ENCODE measurements around the gene CD93.

DNA sequence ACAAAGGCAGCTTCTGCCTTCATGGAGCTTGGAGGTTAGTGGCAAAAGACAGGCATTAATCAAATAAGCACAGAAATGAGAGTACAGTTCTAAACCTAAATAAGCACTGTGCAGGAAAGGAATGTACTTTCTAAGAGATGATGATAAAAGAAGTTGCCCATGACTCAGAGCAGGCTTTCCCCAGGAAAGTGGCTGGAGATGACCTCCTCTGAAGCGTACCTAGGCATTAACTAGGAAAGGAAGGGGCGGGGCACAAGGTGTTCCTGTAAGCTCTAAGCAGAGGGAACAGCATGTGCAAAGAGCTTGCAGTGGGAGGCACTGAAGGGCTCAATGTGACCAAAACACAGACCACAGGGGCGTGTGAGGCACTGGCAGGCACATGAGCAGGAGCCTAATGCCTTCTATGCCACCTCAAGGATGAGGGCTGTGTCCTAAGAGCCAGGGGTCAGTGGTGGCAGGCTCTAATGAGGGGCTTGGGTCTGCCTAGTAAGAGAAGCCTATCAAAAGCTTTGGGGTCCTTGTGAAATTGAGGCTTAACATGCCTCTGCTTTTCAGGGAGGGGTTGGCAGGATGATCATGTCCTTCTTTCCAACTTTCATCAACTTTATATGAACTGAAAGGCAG lies 46.1 kb downstream of the CD93 start:
- TF ChIP-seq, protein P1, sequence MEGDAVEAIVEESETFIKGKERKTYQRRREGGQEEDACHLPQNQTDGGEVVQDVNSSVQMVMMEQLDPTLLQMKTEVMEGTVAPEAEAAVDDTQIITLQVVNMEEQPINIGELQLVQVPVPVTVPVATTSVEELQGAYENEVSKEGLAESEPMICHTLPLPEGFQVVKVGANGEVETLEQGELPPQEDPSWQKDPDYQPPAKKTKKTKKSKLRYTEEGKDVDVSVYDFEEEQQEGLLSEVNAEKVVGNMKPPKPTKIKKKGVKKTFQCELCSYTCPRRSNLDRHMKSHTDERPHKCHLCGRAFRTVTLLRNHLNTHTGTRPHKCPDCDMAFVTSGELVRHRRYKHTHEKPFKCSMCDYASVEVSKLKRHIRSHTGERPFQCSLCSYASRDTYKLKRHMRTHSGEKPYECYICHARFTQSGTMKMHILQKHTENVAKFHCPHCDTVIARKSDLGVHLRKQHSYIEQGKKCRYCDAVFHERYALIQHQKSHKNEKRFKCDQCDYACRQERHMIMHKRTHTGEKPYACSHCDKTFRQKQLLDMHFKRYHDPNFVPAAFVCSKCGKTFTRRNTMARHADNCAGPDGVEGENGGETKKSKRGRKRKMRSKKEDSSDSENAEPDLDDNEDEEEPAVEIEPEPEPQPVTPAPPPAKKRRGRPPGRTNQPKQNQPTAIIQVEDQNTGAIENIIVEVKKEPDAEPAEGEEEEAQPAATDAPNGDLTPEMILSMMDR (IDR thresholded peaks at IDR 0.05): no peak
- TF ChIP-seq POLR2A (IDR thresholded peaks at IDR 0.05): no peak

Measured in transverse colon (tissue), 3 donors.